ENCODE data around the gene PKD2.
"Not testable (repeated sequence)": the region's sequence is repeated elsewhere in the genome, so short reads cannot be mapped to it uniquely, and the experiment has no call there.

Gene PKD2

GRCh38 chr4:87989765-87990164, 17.7 kb upstream of the PKD2 start:
- no peak for DNase-seq

- no peak for DNase-seq
Observed at GRCh38 chr4:87995435-87995834, 12.0 kb upstream of the PKD2 start.

GRCh38 chr4:87999191-87999691, 8.2 kb upstream of the PKD2 start:
- not testable (repeated sequence) for DNase-seq

- no peak for DNase-seq
Observed at GRCh38 chr4:88001871-88002270, 5.6 kb upstream of the PKD2 start.

GRCh38 chr4:88002786-88003185, 4.6 kb upstream of the PKD2 start:
- no peak for DNase-seq

- no peak for DNase-seq
Observed at GRCh38 chr4:88003261-88003660, 4.2 kb upstream of the PKD2 start.

- no peak for DNase-seq
Observed at GRCh38 chr4:88005076-88005475, 2.4 kb upstream of the PKD2 start.

GRCh38 chr4:88005946-88006345, 1.5 kb upstream of the PKD2 start:
- no peak for DNase-seq

GRCh38 chr4:88006956-88007303, 505 bp upstream of the PKD2 start:
- no peak for DNase-seq

- no peak for DNase-seq
Observed at GRCh38 chr4:88008122-88008742, 797 bp downstream of the PKD2 start.

- no peak for DNase-seq
Observed at GRCh38 chr4:88008743-88009171, 1.3 kb downstream of the PKD2 start.

GRCh38 chr4:88009871-88010270, 2.4 kb downstream of the PKD2 start:
- no peak for DNase-seq

GRCh38 chr4:88010966-88011365, 3.5 kb downstream of the PKD2 start:
- no peak for DNase-seq

- no peak for DNase-seq
Observed at GRCh38 chr4:88012647-88013046, 5.2 kb downstream of the PKD2 start.

- no peak for DNase-seq
Observed at GRCh38 chr4:88014386-88014905, 7.0 kb downstream of the PKD2 start.

GRCh38 chr4:88015659-88016295, 8.3 kb downstream of the PKD2 start:
- DNase-seq = no peak

- DNase-seq = no peak
Observed at GRCh38 chr4:88017516-88018297, 10.3 kb downstream of the PKD2 start.

- no peak for DNase-seq
Observed at GRCh38 chr4:88018466-88018865, 11.0 kb downstream of the PKD2 start.

GRCh38 chr4:88021824-88022223, 14.4 kb downstream of the PKD2 start:
- DNase-seq = no peak

GRCh38 chr4:88022289-88022688, 14.9 kb downstream of the PKD2 start:
- DNase-seq = no peak

- not testable (repeated sequence) for DNase-seq
Observed at GRCh38 chr4:88025868-88026661, 18.6 kb downstream of the PKD2 start.

- DNase-seq = no peak
Observed at GRCh38 chr4:88027611-88028608, 20.5 kb downstream of the PKD2 start.

Measured in activated effector memory CD4-positive, alpha-beta T cell treated with Interleukin-2 at 50 U/mL for 16 hours (primary cell).